GM21381 (cell line): Measurements from ENCODE around the gene ABL1.

Source experiments
- ATAC-seq: cut with Tn5 transposase; IDR thresholded peaks from one replicate; pipeline ENCODE4 v1.9.1; 2021; ENCODE audit warnings: mild to moderate bottlenecking, moderate library complexity; ENCODE audit not compliant: unreplicated experiment

Gene ABL1

GRCh38 chr9:130824643-130825350 lies 10.3 kb upstream of the ABL1 start:
- ATAC-seq, result no peak

DNA sequence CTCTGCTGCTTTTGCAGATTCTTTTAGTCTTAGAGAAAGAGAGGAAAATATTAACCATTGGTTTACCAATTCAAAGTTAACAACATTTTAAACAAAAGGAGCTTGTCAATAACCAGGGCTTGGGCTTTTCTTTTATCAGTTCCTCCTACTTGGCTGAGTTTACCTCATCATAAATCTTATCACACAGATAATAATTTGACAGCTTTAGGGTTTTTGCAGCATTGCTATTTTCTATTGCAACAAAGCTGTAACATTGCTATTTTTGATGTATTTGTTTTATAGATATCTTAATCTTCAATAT lies 9.8 kb upstream of the ABL1 start:
- no peak for ATAC-seq

- ATAC-seq, result no peak
Observed at GRCh38 chr9:130825809-130826208, 9.2 kb upstream of the ABL1 start.

DNA sequence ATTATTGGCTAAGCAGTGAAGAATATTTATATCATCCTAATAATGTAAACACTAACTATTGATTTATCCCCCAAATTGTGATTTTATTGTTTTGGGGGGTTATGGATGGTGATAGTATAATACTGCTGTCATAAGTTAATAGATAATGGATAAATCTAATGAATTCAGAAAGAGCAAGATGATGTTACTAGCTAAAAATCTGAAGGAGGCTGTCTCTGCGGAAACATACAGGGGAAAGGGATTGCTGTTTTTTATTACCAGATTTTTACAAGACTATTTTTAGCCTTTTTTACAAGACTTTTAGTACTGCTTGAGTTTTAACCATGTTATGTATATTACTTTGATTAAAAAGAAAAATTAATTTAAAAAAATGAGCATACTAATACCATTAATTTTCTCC lies 5.3 kb upstream of the ABL1 start:
- ATAC-seq, result no peak

DNA sequence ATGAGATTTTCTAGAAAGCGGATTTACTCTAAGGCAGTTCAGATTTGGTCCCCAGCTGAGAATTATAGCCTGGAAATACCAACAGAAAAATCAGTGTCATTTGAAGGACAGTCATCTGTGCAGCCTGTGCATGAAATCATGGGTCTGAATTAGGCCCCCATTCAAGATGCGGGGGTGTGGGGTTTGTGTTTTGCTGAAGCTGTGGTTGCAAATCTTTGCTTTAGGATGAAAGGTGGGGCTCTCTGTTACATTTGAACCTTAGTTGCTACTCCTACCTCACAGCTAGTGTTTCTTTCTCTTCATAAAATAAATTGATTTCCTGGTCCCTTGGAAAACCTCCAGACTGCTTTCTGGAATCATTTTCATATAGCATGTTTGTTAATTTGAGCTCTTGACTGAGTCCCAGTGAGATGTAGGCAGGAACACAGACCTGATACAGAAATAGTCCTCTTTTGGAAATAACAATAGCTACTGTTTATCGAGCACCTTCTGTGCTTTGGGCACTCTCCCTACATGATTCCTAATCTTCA lies 4.8 kb upstream of the ABL1 start:
- ATAC-seq, result no peak

- no peak for ATAC-seq
Observed at GRCh38 chr9:130831077-130831476, 4.0 kb upstream of the ABL1 start.

DNA sequence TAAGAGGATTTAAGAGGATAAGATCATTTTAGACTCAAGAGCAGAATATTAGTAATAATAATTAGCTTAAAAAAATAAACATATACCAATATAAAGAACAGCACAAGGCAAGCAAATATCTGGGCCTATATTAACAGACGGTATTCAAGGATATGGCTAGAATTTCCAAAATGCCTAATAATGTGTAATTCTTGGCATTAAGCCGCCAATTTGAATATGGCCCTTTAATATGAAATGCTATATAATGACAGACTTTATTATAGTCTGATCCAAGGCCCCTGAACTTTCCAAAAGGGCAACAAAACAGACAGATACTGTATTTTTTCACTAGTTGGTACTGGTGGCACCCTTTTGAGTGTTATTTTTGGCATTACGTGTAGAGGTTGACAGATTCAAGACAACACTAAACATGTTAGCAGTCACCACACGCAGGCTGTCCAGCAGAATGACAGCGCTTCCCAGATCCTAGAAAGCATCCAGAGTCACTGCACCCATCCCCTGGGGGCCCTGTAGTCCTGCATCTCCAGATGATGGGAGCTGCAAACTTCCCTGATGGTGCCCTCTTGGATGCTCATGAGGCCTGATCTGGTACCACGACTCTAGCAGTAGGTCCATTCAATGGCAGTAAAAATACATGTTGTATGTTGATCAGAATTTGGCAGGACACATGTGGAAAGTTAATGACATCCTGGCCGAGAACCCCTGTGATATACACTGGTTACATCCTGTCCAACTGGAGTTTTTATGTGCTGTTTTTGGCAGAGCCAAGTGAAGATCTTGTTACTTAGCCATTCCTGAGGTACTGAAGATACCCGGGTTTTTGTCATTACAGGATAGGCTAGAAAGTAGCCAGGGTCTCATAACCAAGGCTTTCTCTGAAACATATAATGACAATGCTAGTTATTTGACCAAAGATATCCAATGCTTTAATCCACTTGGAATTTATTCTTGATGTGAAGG lies 1.7 kb upstream of the ABL1 start:
- no peak for ATAC-seq

DNA sequence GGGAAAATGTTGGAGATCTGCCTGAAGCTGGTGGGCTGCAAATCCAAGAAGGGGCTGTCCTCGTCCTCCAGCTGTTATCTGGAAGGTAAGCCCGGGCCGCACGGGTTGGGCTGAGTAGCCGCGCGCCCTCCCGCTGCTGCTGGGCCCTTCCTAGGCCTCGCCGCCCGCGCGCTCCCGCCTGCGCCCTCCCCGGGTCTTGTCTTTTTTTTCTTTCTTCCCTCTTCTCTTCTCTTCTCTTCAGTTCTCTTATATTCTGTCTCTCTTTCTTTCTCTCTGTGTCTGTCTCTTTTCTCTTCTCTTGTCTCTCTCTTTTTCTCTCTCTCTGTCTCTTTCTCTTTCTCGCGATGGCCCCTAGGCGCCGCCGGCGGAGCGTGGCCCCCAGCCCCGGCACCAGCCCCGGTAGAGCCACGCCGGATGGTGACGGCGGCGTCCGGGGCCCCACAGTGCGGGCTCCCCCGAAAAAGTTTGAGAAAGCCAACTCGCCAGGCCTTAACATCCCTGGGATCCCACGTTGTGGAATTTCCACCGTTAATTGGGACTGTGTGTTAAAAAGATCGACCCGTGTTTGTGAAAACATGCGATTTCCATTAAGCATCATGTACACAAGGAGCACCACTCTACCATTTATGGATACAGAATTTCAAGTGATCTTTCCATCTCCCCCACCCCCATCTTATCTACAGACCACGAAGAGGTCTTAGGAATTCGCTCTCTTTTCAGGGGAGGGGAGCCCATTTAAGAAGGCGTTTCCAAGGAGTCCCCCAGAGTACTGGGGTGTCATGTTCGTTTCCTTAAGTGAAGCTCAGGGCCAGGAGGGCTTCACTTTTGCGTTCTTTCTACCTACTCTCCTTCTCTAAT lies 616 bp downstream of the ABL1 start:
- ATAC-seq, result peak; percentile 34

DNA sequence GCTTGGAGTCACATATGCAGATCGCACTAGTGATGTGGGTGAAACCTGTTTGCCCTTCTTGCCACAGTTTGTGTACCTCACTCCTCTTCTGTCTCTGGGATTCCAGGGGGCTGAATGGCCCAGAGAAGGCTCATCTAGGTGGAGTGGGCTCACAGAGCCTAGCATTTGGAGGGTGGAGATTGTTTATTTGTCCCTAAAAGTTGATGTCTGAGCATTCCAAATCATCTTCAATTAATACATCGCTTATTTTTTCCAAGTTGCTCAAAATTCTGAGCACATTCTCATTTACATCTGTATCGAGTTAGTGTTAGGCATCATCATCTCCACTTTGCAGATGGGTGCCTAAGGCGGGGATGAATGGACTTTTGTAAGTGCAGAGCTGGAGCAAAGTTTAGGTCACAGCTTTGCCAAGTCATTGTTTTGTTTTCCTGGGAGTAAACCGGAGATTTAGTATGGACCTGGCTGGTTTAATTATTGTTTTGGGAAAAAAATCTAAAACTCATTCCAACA lies 2.0 kb downstream of the ABL1 start:
- no peak for ATAC-seq

- no peak for ATAC-seq
Observed at GRCh38 chr9:130837643-130838042, 2.6 kb downstream of the ABL1 start.

DNA sequence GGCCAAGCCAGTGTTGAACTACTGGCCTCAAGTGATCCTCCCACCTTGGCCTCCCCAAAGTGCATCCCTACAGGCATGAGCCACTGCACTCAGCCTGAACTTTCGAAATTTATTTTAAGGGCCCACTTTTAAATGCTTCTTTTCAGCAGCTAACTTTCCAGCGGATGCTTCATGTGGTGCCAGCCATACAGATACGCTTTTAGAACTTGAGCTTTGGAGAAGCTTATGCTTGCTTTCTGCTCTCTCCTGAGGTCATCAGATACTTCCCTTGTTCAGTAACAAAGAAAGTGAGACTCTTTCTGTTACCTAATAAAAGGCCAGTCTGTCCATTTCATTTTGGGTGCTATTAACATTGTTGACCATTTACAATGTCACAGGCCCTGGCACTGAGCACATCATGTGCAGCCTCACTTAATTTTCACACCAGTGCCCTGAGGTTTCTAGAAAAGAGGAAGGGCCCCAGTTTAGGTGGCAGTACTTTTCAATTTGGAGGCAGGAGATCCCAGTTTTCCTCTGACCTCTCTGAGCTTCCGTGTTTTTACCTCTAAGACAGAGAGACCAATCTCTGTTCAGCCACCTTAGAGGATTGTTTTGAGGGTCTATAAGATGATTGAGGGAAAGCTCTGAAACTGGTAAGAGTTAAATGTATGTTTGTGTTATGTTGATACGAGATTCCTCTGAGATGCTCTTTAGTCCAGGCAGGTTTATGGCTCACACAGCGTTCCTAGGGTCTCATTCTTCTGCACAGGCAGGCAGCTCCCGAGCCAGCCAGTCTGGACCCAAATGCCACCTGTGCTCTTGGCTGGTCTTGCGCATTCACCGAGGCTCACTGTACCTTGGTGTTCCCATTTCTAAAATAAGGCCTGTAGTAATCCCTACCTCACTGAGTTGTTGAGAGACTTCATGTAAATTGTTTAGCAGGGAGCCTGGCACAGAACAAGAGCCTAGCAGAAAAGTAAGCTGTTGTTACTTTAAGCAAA lies 4.4 kb downstream of the ABL1 start:
- no peak for ATAC-seq

- no peak for ATAC-seq
Observed at GRCh38 chr9:130842545-130842944, 7.5 kb downstream of the ABL1 start.

DNA sequence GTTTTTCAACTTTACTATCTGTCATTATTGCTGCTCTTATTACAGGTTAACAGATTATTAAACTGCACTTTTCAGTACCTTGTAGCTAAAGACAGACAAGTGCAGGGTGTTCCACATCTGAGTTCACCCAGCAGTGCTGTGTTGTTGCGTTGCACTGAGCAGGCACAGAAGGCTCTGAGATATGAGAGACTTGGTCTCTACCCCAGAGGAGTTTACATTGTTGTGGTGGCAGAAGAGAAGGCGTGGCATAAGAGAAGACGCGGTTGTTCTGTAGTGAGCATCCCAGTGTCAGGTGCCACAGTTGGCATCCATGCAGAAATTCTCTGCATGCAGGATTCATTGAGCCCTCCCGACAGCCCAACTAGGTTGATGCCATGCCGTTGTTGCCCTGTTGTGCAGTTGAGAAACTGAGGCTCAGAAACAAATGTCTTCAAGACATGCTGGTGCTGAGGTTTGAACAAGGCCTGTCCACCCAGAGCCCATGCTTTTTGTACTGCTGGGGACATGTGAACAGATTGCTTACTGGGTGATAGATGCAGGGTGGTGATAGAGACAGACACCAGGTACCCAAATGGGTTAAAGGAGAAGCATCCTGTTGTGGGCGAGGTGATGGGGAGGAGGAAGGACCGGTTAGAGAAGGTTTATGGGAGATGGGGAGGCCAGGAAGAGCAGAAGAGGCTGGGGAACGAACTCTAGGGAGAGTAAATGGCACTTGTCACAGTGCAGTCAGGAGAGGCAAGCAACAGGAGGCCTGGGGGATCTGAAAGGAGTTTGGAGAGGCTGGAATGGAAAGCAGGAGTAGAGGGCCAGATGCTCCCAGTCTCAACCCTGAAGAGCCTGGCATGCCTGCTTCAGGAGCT lies 8.2 kb downstream of the ABL1 start:
- no peak for ATAC-seq

GRCh38 chr9:130844044-130844451 lies 9.0 kb downstream of the ABL1 start:
- no peak for ATAC-seq

- no peak for ATAC-seq
Observed at GRCh38 chr9:130845254-130845653, 10.2 kb downstream of the ABL1 start.

- ATAC-seq, result no peak
Observed at GRCh38 chr9:130845901-130846481, 10.9 kb downstream of the ABL1 start.

DNA sequence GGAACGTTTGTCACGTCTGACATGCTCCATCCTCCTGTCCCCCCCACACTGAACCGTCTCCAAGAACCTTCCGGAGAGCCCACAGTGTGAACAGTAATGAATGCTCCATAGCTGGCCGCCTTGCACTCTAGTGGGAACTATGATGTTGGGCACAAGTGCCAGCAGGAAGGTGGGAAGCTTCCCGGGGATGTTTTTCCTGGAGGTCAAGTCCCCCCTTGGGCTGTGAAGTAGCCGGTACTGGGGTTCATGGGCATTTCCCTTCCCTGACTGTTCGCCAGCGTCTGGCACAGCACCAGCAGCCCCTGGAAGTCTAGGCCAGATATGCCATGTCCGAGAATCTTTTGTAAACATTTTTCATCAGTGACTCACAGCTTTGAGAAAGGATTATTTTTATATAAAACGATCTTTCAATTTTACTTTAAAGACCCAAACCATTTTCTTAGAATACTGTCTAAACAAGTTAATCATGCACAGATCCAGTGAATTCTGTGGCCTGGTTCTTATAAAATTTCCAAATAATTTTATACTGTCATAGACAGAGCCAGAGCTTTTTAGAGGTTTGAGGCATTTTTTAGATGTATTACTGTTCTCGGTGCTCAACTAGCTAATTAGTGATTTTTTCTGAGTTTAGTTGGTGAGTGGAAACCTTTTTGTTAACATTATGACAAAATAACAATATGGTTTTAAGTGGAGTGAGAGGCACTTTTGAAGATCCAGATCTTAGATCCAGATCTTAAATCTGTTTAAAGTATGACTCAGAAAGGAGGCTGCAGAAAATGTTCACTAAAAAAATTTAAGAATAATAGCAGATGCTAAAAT lies 11.6 kb downstream of the ABL1 start:
- no peak for ATAC-seq
